Measurements from ENCODE around the gene B3GNT3.

DNA sequence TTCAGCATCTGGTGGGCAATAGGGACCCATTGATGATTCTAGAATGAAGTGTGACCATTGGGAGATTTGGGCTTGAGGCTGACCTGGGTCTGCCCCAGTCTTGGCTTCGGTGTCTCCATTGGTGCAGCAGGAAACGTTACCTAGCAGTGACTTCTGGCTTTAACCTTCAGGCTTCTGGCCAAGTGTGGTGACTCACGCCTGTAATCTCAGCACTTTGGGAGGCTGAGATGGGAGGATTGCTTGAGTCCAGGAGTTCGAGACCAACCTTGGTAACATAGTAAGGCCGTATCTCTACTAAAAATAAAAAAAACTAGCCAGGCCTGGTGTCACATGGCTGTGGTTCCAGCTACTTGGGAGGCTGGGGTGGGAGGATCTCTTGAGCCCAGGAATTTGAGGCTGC lies 36.4 kb upstream of the B3GNT3 start:
- TF ChIP-seq, protein P1, sequence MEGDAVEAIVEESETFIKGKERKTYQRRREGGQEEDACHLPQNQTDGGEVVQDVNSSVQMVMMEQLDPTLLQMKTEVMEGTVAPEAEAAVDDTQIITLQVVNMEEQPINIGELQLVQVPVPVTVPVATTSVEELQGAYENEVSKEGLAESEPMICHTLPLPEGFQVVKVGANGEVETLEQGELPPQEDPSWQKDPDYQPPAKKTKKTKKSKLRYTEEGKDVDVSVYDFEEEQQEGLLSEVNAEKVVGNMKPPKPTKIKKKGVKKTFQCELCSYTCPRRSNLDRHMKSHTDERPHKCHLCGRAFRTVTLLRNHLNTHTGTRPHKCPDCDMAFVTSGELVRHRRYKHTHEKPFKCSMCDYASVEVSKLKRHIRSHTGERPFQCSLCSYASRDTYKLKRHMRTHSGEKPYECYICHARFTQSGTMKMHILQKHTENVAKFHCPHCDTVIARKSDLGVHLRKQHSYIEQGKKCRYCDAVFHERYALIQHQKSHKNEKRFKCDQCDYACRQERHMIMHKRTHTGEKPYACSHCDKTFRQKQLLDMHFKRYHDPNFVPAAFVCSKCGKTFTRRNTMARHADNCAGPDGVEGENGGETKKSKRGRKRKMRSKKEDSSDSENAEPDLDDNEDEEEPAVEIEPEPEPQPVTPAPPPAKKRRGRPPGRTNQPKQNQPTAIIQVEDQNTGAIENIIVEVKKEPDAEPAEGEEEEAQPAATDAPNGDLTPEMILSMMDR (IDR thresholded peaks at IDR 0.05; ENCODE audit: insufficient read depth, low read depth, low read length), result no peak
- TF ChIP-seq EZH2 (IDR thresholded peaks at IDR 0.05; ENCODE audit: insufficient read depth, low read length), result no peak

All from astrocyte (in vitro differentiated cells and primary cell).